Measurements from ENCODE around the gene COL8A1.

The COL8A1 gene

GRCh38 chr3:99674086-99674789, 35.8 kb downstream of the COL8A1 start:
- DNase-seq (ENCODE audit: low read depth), result no peak

- no peak for DNase-seq (ENCODE audit: low read depth)
Observed at GRCh38 chr3:99678023-99678422, 39.6 kb downstream of the COL8A1 start.

DNA sequence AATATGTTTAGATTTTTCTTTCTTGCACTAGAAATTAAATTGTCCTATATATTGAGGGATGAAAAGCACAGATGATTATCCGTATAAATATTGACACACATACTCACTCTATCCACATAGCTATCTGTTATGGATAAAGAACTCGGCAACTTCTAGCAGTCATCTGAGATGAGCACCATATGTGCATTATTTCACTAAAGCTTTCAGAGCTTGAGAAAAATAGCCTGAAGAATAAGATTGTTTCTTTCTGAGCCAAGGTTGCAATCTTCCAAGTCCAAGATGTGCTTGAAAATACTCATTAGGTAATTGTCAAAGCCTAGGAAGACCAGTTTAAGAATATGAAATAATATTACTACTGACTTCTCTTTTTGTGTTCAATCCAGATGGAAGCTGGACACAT, 40.5 kb downstream of the COL8A1 start:
- DNase-seq (ENCODE audit: low read depth), result no peak

DNA sequence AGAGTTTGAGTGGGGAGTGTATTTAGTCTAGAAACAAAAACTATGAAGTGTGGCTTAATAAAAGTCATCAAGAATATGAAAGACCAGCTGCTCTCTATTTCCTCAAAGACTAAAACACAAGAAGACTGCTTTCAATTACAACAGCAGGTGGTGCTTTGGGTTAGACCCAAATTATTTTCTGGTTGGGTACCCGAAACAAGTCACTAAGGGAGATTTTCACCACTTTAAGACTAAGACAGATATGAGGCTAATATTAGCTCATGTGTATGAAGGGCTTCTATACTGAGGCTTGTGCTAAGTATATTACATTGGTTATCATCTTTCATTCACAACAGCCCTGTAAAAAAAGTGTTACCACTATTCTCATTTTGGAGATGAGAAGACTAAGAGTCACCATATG, 43.1 kb downstream of the COL8A1 start:
- no peak for DNase-seq (ENCODE audit: low read depth)

GRCh38 chr3:99681976-99682375, 43.6 kb downstream of the COL8A1 start:
- DNase-seq (ENCODE audit: low read depth), result no peak

GRCh38 chr3:99683465-99683864, 45.1 kb downstream of the COL8A1 start:
- no peak for DNase-seq (ENCODE audit: low read depth)

DNA sequence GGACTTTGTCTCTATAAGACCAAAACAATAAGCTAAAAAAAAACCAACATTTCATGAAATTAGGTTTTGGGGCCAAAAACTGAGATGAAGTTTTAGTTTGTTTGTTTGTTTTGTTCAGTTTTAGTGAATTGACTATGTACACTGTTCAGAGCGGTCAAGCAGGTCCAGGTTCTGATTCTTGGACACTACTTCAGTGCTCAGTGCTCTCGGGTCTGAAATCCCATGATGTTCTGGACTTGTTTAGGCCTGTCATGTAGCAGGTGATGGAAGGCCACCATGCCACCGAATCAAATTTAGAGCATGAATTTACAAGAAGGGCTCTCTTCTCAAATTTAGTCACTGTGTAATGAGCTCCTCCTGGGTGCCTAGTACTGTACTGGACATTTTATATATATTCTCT, 45.5 kb downstream of the COL8A1 start:
- DNase-seq (ENCODE audit: low read depth), result no peak

- DNase-seq (ENCODE audit: low read depth), result no peak
Observed at GRCh38 chr3:99684644-99685043, 46.2 kb downstream of the COL8A1 start.

GRCh38 chr3:99686469-99686868, 48.1 kb downstream of the COL8A1 start:
- no peak for DNase-seq (ENCODE audit: low read depth)

GRCh38 chr3:99686955-99687612, 48.7 kb downstream of the COL8A1 start:
- DNase-seq (ENCODE audit: low read depth), result peak; percentile 12

DNA sequence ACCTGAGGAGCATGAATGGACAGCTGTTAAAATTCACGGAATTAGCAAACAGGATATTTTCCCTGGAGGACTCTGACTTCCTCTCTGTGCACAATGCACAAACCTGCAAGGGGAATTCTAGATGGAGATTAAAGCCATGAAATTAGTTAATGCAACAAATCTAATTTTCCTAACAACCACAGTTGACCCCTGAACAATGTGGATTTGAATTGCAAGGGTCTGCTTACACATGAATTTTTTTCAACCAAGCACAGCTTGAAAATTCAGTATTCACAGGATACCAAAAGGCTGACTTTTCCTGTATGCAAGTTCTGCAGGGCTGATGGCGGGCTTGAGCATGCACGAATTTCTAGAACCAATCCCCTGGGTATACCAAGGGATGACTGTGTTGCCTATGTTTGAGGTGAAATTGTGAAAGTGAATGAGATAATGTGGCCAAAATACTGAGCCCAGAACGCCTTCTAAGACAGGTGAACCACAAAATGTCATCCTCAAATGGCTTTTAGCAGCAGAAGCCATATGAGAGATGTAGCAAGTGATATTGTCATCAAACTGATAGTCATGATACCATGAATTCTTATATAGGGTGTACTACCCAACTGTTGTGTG, 52.5 kb downstream of the COL8A1 start:
- DNase-seq (ENCODE audit: low read depth), result no peak

DNA sequence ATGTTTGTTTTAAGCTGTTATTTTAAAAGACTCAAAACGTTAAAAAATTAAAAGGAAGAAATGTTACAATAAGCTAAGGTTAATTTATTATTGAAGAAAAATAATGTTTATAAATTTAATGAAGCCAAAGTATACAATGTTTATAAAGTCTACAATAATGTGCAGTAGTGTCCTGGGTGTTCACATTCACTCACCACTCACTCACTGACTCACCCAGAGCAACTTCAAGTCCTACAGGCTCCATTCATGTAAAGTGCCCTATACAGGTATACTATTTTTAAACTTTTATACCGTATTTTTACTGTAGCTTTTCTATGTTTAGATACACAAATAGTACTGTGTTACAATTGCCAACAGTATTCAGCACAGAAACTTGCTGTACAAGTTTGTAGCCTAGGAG, 55.2 kb downstream of the COL8A1 start:
- DNase-seq (ENCODE audit: low read depth), result no peak

DNA sequence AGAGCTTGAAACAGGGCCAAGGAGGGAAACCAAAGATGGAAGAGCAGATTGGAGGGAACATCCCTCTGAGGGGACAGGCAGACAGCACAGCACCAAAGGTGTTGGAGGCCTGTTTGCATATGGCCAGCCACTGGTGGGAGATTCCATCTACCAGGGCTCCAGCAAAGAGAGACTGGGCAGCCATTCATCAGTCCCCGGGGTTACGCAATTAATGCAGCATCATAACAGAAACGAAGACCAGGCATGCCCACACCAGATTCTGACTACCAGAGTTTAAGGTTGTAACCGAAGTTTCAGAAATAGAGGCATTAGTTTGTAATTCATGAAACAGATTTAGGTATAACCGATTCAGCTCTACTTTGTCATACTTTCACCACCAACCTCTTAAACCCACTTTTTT, 58.1 kb downstream of the COL8A1 start:
- no peak for DNase-seq (ENCODE audit: low read depth)

DNA sequence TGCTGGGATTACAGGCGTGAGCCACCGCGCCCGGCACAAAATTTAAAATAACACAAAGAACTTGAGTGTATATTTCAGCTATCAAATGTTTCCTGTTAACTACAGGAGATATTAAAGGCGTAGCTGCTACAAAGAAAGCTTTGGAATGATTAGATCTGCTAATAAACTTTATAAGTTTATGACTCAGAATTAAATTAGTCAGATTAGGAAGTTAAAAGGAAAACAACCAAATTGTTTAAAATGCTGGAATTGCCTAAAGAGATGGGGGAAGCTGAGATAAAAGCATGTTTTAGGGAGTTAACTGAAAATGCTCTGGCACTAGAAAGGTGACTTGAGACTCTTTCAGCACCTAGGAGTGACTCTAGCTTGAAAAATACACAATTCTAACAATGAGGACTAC, 58.9 kb downstream of the COL8A1 start:
- DNase-seq (ENCODE audit: low read depth), result no peak

- no peak for DNase-seq (ENCODE audit: low read depth)
Observed at GRCh38 chr3:99698932-99699331, 60.5 kb downstream of the COL8A1 start.

GRCh38 chr3:99699841-99700240, 61.4 kb downstream of the COL8A1 start:
- no peak for DNase-seq (ENCODE audit: low read depth)

GRCh38 chr3:99700631-99701268, 62.4 kb downstream of the COL8A1 start:
- no peak for DNase-seq (ENCODE audit: low read depth)

- DNase-seq (ENCODE audit: low read depth), result no peak
Observed at GRCh38 chr3:99702953-99703943, 64.9 kb downstream of the COL8A1 start.

- DNase-seq (ENCODE audit: low read depth), result no peak
Observed at GRCh38 chr3:99704417-99704816, 66.0 kb downstream of the COL8A1 start.

GRCh38 chr3:99706410-99706809, 68.0 kb downstream of the COL8A1 start:
- DNase-seq (ENCODE audit: low read depth), result no peak

DNA sequence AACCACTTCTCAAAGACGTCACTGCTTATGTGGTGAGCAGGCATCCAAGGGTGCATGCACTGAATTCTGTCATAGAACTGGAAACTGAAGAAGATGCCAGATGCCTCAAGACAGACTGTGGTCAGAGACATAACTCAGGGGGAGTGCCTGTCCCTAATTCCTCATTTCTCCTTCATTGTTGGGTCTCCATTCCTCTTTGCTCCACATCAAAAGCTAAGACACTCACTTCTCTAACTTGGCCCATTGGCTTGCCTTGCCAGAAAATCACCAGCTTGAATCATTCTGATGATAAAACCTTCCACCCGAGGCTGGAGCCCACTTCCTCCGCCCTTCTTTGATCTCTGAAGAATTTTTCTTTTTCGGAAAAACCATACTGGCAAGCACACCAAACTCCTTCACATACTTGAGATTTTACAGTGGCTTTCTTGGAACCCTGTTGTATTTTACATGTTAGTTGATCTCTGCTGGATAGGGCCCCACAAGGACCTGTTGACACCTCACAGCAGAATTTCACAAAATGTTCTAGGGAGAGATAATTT, 69.9 kb downstream of the COL8A1 start:
- DNase-seq (ENCODE audit: low read depth), result no peak

- DNase-seq (ENCODE audit: low read depth), result no peak
Observed at GRCh38 chr3:99709686-99710085, 71.3 kb downstream of the COL8A1 start.

Measured in stimulated activated CD8-positive, alpha-beta memory T cell treated with anti-CD3 and anti-CD28 coated beads, Interleukin-15, amount 100 ng/mL, for 24 hours (primary cell).